GM21825 (cell line): ENCODE data around the gene TAF5.
"Not testable (repeated sequence)": the region's sequence is repeated elsewhere in the genome, so short reads cannot be mapped to it uniquely, and the experiment has no call there.

Experiments used
- ATAC-seq: cut with Tn5 transposase; IDR thresholded peaks from one replicate; pipeline ENCODE4 v1.9.1; 2021; ENCODE audit warnings: mild to moderate bottlenecking, moderate library complexity; ENCODE audit not compliant: unreplicated experiment

Gene TAF5

DNA sequence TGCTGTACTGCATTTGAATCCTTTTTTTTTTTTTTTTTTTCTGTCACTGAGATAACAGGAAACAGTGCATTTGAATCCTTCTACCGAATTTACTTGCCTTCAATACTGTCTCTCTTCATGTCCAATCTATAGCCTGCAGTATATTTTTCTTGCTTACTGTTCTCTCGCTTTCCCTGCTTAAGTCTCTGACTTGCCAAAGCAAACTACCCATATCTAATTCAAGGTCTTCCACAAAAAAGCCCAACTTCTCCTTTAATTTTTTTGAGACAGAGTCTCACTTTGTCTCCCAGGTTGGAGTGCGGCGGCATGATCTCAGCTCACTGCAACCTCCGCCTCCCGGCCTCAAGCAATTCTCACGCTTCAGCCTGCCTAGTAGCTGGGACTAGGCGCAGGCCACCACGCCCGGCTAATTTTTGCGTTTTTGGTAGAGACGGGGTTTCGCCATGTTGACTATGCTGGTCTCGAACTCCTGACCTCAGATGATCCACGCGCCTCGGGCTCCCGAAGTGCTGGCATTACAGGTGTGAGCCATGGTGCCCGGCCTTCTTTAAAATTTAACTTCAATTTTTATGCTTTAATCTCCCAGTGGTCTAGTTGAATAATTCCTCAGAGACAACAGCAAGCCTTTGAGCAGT lies 29.5 kb downstream of the TAF5 start:
- no peak for ATAC-seq

DNA sequence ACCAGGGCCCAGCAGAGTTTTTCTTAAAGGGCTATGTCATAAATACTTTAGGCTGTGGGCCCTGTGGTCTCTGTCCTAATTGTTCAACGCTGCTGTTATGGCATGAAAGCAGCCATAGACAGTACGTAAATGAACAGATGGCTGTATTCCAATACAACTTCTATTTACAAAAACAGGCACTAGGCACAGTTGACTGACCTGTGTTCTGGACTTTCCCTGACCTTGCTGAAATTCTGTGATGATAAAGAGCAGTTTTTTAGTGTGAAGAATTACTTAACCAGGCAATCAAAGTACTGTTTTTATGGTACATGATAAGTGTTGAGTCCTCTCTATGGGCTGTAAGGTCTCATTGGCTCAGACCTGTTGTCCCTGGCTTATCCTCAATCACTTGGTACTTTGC lies 45.8 kb downstream of the TAF5 start:
- ATAC-seq, result no peak

DNA sequence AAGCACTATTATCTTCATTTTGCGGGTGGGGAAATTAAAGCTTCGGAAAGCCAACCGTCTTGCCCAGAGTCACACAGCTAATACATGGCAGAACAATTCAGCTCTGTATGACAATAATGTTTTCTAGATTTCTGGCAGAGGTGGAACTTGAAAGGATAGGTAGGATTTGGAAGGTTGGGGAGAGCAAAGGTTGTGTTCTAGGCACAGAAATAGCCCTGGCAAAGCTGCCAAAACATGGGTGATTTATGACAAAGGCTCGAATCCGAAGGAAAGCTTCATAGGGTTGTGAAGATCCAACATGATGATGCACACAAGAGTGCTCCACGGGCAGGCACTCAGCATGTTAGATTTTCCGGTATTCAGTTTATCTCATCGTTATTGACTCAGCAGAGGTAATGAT lies 47.8 kb downstream of the TAF5 start:
- no peak for ATAC-seq

DNA sequence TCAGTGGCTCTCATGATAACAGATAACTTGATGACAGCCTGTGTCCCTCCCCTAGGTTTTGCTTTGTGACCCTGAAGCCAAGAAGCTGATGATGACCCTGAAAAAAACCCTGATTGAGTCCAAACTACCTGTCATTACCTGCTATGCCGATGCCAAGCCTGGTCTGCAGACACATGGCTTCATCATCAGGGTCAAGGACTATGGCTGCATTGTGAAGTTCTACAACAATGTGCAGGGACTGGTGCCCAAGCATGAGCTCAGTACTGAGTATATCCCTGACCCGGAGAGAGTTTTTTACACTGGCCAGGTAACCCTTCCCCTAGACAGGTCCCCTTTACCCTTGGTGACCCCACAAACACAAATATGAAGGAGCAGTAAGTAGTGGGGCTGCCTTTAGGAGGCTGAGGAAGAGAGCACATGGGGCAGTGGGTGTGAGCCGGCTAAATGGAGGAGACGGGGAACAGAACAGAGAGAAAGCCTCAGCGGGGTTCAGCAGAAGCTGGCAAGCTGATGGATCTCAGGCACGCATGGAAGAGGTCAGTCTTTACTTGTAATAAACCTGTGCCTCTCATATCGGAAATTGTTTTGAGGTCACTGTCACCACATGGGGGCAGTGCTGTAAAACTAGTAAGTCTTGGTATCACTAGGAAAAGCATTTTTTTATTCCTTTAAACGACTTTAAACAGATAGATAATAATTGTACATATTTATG lies 48.8 kb downstream of the TAF5 start:
- ATAC-seq, result no peak

DNA sequence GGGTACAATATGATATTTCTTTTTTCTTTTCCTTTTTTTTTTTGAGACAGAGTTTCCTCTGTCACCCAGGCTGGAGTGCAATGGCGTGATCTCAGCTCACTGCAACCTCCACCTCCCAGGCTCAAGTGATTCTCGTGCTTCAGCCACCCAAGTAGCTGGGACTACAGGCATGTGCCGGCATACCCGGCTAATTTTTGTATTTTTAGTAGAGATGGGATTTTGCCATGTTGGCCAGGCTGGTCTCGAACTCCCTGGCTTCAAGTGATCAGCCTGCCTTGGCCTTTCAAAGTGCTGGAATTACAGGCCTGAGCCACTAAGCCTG lies 49.3 kb downstream of the TAF5 start:
- not testable (repeated sequence) for ATAC-seq

DNA sequence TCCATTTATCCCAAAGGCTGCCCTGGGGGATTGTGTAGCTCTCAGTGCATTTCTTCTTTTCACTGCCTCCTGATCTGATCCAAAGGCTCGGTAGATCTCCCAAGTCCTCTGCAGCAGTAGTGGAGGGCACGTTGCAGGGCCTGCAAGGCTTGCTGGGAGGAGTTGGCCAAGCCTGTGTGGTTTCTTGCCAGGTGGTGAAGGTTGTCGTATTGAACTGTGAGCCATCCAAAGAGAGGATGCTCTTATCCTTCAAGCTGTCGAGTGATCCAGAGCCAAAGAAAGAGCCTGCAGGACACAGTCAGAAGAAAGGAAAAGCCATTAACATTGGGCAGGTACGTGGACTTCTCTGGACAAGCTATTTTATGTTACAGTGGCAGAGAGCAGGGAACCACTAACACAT lies 49.8 kb downstream of the TAF5 start:
- ATAC-seq, result no peak

DNA sequence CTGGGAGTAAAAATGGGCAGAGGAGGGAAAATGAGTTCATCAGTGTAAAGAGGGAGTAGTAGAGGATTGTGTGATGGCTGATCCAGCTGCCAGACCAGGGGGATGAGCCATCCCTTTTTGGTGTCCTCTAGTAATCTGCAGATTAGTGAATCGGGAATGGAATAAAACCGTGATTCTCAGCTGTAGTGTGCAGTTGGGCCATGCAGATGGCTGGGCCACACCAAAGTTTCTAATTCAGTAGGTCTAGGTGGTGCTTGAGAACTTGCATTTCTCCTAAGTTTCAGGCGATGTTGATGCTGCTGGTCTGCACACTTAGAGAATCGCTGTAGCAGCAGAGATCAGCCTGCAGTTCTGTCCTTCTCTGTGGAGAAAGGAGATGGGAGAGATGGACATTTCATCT lies 51.3 kb downstream of the TAF5 start:
- ATAC-seq, result no peak

DNA sequence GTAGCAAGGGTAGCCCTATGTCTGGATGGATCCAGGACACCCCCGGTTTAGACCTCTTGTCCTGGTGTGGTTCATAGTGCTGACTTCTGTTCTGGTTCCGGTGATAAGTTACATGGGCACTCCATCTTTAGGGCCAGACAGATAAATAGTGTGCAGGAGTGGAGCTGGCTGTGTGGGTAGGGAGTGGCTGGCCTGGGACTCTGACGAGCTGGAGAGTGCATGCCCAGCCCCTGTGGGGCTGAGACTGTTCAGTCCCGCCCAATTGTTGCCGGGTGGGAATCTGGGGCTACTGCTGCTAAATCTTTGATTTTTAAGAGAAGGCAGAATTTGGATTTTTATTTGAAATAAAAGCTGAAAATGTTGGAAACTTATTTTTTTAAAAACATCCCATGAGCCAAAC lies 56.0 kb downstream of the TAF5 start:
- no peak for ATAC-seq

DNA sequence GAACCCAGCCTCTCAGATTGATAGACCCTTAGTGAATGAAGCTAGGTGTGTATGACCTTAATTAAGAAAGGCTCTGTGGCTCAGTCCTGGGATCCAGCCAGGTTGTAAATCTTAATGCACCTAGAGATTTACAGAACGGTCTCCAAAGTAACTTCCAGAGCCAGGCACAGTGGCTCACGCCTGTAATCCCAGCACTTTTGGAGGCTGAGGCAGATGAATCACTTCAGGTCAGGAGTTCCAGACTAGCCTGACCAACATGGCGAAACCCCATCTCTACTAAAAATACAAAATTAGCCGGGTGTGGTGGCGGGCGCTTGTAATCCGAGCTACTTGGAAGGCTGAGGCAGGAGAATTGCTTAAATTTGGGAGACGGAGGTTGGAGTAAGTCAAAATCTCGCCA lies 60.1 kb downstream of the TAF5 start:
- no peak for ATAC-seq

DNA sequence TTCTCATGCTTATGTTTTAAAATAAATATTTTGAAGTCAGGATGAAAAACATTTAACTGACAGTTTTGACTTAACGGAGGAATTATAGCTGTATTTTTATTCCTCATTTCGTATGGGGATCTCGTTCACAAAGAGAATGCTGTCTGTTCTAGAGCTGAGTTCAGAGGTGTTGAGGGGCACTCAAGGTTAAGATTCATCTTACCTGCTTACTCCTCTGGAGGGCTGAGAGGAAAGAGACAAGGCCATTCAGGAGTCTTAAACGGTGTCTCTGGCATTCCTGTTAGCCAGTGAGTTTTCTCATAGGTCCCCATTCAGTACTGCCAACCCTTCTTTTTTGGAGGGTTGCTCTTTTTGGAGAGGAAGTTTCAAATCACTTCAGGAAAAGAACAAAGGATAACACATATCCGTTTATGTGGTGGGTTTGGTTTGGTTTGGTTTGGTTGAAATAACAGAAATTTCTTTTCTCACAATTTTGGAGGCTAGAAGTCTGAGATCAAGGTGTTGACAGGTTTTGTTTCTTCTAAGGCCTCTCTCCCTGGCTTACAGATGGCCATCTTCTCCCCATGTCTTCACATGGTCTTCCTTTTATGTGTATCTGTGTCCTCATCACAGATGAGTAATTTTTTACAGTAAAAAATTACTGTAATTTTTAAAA lies 61.3 kb downstream of the TAF5 start:
- ATAC-seq, result no peak

DNA sequence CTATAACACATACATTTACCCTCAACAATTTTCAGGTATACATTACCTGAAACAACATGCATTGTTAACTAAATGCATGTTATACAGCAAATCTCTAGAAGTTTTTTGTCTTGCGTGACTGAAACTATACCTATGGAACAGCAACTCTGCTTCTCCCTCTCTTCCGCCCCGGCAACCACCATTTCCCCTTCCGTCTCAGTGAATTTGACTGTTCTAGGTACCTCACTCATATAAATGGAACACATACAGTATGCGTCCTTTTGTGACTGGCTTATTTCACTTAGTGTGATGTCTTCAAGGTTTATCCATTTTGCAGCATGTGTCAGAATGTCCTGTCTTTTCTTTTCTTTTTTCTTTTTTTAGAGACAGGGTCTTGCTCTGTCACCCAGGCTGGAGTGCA lies 61.9 kb downstream of the TAF5 start:
- ATAC-seq, result no peak

DNA sequence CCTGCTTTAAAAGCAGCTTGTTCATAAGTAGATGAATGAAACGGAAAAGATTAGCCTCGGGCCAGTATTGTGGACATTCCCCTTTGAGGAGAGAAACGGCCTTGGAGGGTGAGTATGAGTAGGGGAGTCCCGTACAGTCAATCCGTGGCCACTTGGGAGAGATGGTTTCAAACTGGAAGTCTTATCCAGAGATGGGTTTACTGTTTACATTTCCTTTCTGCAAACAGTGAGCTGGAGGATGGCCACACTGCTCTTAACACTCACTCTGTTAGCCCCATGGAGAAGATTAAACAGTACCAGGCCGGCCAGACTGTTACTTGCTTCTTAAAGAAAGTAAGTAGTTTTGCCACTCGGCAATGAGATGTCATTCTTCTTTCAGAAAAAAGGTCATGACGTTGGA lies 64.1 kb downstream of the TAF5 start:
- no peak for ATAC-seq

DNA sequence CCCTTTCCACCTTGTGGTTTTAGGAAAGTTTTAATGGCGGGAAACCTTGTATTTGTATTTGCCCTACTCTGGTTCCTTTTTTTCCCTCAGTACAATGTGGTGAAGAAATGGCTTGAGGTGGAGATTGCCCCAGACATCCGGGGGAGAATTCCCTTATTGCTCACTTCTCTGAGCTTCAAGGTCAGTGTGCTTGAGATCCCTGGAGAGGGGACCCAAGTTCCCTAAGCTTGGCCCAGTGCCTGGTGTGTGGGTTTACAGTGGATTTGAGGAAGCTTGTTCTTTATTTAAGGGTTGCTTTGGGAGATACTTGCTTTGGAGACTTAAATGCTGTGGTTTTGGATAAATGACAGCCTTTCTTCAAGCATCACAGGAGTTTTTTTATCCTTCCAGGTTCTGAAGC lies 66.1 kb downstream of the TAF5 start:
- no peak for ATAC-seq
